Gastroesophageal sphincter (tissue), 4 donors: ENCODE results near the gene ERI2. TPM values are rescaled to one million over a fixed set of nuclear protein-coding genes. Genes with fewer than 3 reads are reported as not detected.

Experiments used
- ATAC-seq: fragments of 150-250 bp; one replicate; pipeline ENCODE4 v1.9.1; 2016; ENCODE audit warnings: mild to moderate bottlenecking, moderate library complexity
- H3K27ac ChIP-seq, 4 donors: fragments of 200-600 bp; sonication (generic) in 3 of 4; 1 replicate in 3 of 4; 2 replicates in 1 of 4; pipeline ENCODE4 v1.5.1; 2016 to 2019
- H3K27me3 ChIP-seq: fragments of 200-600 bp; sonication (generic); one replicate; pipeline ENCODE4 v1.5.1; 2019
- H3K36me3 ChIP-seq, 2 donors: fragments of 200-600 bp; sonication (generic); one replicate each; pipeline ENCODE4 v1.5.1; 2019; ENCODE audit warnings: control low read depth in 1 of 2
- H3K4me1 ChIP-seq, 3 donors: fragments of 200-600 bp; sonication (generic); 1 replicate in 2 of 3; 2 replicates in 1 of 3; pipeline ENCODE4 v1.5.1; 2016 to 2019; ENCODE audit warnings: control low read depth in 2 of 3
- H3K4me3 ChIP-seq, 2 donors: fragments of 200-600 bp; sonication (generic); one replicate each; pipeline ENCODE4 v1.5.1; 2019; ENCODE audit warnings: mild to moderate bottlenecking in 1 of 2, moderate library complexity in 1 of 2
- H3K9me3 ChIP-seq, 3 donors: fragments of 200-600 bp; sonication (generic); one replicate each; pipeline ENCODE4 v1.5.1; 2017 to 2019; ENCODE audit warnings: control low read depth in 2 of 3
- EP300 ChIP-seq: sonication (generic); formaldehyde crosslinking; IDR thresholded peaks from one replicate; pipeline ENCODE4 v1.6.1; 2017; ENCODE audit warnings: antibody characterized with exemption, mild to moderate bottlenecking
- POLR2A ChIP-seq, 2 donors: fragments of 450-650 bp; IDR thresholded peaks; one replicate each; pipeline ENCODE4 v1.6.1; 2017; ENCODE audit warnings: antibody characterized with exemption in 2 of 2, mild to moderate bottlenecking in 2 of 2, moderate library complexity in 1 of 2
- POLR2AphosphoS5 ChIP-seq: sonication (generic); formaldehyde crosslinking; IDR thresholded peaks from one replicate; pipeline ENCODE4 v1.6.1; 2017; ENCODE audit warnings: antibody characterized with exemption
- WGBS, 2 donors: methylation state at CpG; one replicate each; pipeline ENCODE4 v1.1.5; 2018; ENCODE audit warnings: low coverage in 1 of 2; 5-methylcytosine and 5-hydroxymethylcytosine counted together
- total RNA-seq, 4 donors: library from RNA; depleted of rRNA; stranded (reverse); fragments of >200 nt; gene quantifications; one replicate each; pipeline ENCODE4 v1.1.0, GENCODE V29; 2016
- TF ChIP-seq, protein P1 (sequence below), 4 experiments: fragments of 200-600 bp in 2 of 4; fragments of 450-650 bp in 2 of 4; sonication (generic) in 1 of 4; IDR thresholded peaks; one replicate each; pipeline ENCODE4 v1.5.1; 2017 to 2019; ENCODE audit warnings: antibody characterized with exemption in 4 of 4, mild to moderate bottlenecking in 2 of 4, moderate library complexity in 2 of 4

The ERI2 gene
- total RNA-seq, 4 donors from 2014 or later: 7.7 to 21.8 (median 12.2) TPM

DNA sequence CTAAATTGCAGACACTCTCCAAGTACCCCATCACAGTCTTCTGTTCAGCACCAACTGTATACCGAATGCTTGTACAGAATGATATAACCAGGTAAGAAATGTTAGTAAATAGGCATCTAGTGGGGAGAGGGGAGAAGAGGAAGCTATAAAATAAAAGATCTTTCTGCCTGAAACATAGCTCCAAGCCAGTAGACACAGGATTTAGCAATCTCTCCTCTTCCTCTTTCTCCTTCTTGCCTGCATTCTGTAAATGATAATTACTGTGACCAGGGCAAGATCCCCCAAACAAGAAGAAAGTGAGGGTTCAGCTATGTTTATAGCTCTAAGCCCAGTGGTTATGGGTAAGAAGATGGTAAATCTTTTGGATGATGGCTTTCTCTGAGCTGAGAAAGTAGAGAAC lies 24.6 kb downstream of the ERI2 start:
- ATAC-seq: no peak
- TF ChIP-seq POLR2AphosphoS5 (no peak), POLR2A (IDR thresholded peaks at IDR 0.05) (no peak)
- TF ChIP-seq, protein P1, sequence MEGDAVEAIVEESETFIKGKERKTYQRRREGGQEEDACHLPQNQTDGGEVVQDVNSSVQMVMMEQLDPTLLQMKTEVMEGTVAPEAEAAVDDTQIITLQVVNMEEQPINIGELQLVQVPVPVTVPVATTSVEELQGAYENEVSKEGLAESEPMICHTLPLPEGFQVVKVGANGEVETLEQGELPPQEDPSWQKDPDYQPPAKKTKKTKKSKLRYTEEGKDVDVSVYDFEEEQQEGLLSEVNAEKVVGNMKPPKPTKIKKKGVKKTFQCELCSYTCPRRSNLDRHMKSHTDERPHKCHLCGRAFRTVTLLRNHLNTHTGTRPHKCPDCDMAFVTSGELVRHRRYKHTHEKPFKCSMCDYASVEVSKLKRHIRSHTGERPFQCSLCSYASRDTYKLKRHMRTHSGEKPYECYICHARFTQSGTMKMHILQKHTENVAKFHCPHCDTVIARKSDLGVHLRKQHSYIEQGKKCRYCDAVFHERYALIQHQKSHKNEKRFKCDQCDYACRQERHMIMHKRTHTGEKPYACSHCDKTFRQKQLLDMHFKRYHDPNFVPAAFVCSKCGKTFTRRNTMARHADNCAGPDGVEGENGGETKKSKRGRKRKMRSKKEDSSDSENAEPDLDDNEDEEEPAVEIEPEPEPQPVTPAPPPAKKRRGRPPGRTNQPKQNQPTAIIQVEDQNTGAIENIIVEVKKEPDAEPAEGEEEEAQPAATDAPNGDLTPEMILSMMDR (IDR thresholded peaks at IDR 0.05): no peak
- Histone ChIP-seq H3K36me3 (peaks cover 0 to 14% of the 10 kb centered on the region in 2 donors), H3K4me1 (no peaks in the 10 kb centered on the region), H3K9me3 (no peaks in the 10 kb centered on the region), H3K4me3 (no peak overlapping the region), H3K27me3 (no peaks in the 10 kb centered on the region), H3K27ac (no peak overlapping the region)
- WGBS, 2 donors: 22 to 67% methylated on average over 1 of the region's 1 CpG

- H3K4me3 ChIP-seq: no peak overlapping the region
- no peak overlapping the region for H3K27ac ChIP-seq
- H3K36me3 ChIP-seq: peaks cover 0 to 11% of the 10 kb centered on the region in 2 donors
- TF ChIP-seq, protein P1 (IDR thresholded peaks at IDR 0.05): peak in 1 of 4 experiments; percentile 29
- no peak for TF ChIP-seq POLR2AphosphoS5
- H3K27me3 ChIP-seq: no peaks in the 10 kb centered on the region
- peak; percentile 10 for ATAC-seq
- no peaks in the 10 kb centered on the region for H3K4me1 ChIP-seq
- H3K9me3 ChIP-seq: no peaks in the 10 kb centered on the region
- WGBS, 2 donors: 53 to 67% methylated on average over 1 to 4 of the region's 7 CpGs
Observed at GRCh38 chr16:20774703-20775362, 31.4 kb downstream of the ERI2 start.

GRCh38 chr16:20773679-20774078 lies 32.6 kb downstream of the ERI2 start:
- Histone ChIP-seq H3K9me3 (no peaks in the 10 kb centered on the region), H3K4me3 (no peak overlapping the region), H3K27ac (no peak overlapping the region), H3K27me3 (no peaks in the 10 kb centered on the region), H3K4me1 (no peaks in the 10 kb centered on the region), H3K36me3 (peaks cover 0 to 3% of the 10 kb centered on the region in 2 donors)
- WGBS, 2 donors: 89 to 90% methylated on average over 3 of the region's 3 CpGs
- ATAC-seq: no peak
- no peak for TF ChIP-seq EP300
- TF ChIP-seq POLR2AphosphoS5: no peak
- TF ChIP-seq POLR2A (IDR thresholded peaks at IDR 0.05): no peak
- TF ChIP-seq, protein P1 (IDR thresholded peaks at IDR 0.05): no peak

GRCh38 chr16:20768818-20769217 lies 37.5 kb downstream of the ERI2 start:
- H3K9me3 ChIP-seq: no peaks in the 10 kb centered on the region
- no peak for ATAC-seq
- H3K4me3 ChIP-seq: no peak overlapping the region
- no peaks in the 10 kb centered on the region for H3K36me3 ChIP-seq
- peaks cover 0 to 5% (median 0%) of the 10 kb centered on the region in 3 donors for H3K4me1 ChIP-seq
- H3K27me3 ChIP-seq: no peaks in the 10 kb centered on the region
- 91% methylated on average over 1 of the region's 1 CpG; no CpG with 5 or more reads in 1 of the 2 donors for WGBS, 2 donors
- no peak overlapping the region for H3K27ac ChIP-seq
- TF ChIP-seq EP300 (no peak), POLR2AphosphoS5 (no peak)
- TF ChIP-seq, protein P1 (IDR thresholded peaks at IDR 0.05): no peak

DNA sequence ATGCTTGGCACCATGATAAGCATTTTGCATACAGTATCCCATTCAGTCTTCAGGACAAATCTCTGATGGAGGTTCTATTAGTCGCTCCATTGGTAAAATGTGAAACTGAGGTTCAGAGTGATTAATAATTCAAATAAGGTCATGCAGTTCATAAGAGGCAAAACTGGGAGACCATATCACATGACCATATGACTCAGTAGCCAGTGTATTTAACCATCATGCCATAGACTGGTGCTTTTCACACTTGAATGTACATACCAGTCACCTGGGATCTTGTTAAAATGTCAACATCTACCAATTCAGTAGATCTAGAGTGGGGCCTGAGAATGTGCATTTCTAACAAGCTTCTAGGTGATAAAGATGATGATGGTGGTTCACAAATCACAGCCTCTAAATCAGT lies 38.2 kb downstream of the ERI2 start:
- 100% methylated on average over 1 of the region's 1 CpG for WGBS, 2 donors
- Histone ChIP-seq H3K27ac (no peak overlapping the region), H3K27me3 (no peaks in the 10 kb centered on the region), H3K4me3 (no peak overlapping the region), H3K9me3 (no peaks in the 10 kb centered on the region), H3K36me3 (no peaks in the 10 kb centered on the region), H3K4me1 (peaks cover 0 to 9% (median 0%) of the 10 kb centered on the region in 3 donors)
- TF ChIP-seq EP300 (no peak), POLR2AphosphoS5 (no peak), POLR2A (IDR thresholded peaks at IDR 0.05) (no peak)
- TF ChIP-seq, protein P1 (IDR thresholded peaks at IDR 0.05): no peak
- ATAC-seq: no peak
